ENCODE data around the gene CENPQ. TPM values are rescaled to one million over a fixed set of nuclear protein-coding genes. Genes with fewer than 3 reads are reported as not detected.

Gene CENPQ
- total and polyA plus RNA-seq, 2 donors (not counting 1 experiment from before 2014, with no cell fraction given): 5.3 to 7.3 TPM

GRCh38 chr6:49504666-49505065 is 41.5 kb downstream of the CENPQ start:
- Histone ChIP-seq H3K27ac (ENCODE audit: insufficient read depth, low read length) (no peak overlapping the region), H3K9me3 (ENCODE audit: control insufficient read depth, insufficient read depth, low read depth, low read length) (no peaks in the 10 kb centered on the region), H3K9ac (ENCODE audit: insufficient read depth, low read length) (no peak overlapping the region), H3K4me3 (replicated peaks in 1 of 4; ENCODE audit: control extremely low read depth in 1 of 4, insufficient read depth in 1 of 4, low read depth in 3 of 4, low read length in 4 of 4) (no peak overlapping the region), H3K79me2 (ENCODE audit: control insufficient read depth, insufficient read depth, low read length) (no peaks in the 10 kb centered on the region), H2AFZ (ENCODE audit: low read length) (no peak overlapping the region), H3K27me3 (ENCODE audit: control insufficient read depth, insufficient read depth, low read length) (no peaks in the 10 kb centered on the region), H3K4me1 (ENCODE audit: control insufficient read depth, extremely low read depth, insufficient read depth, low read length) (no peaks in the 10 kb centered on the region), H3K4me2 (ENCODE audit: extremely low read depth, insufficient read depth, low read length) (no peak overlapping the region), H4K20me1 (ENCODE audit: control insufficient read depth, extremely low read depth, insufficient read depth, low read length) (no peaks in the 10 kb centered on the region), H3K36me3 (ENCODE audit: control insufficient read depth, insufficient read depth, low read length) (no peaks in the 10 kb centered on the region)
- no peak for DNase-seq (ENCODE audit: low read depth in 2 of 2)
- TF ChIP-seq CTCF (conservative IDR thresholded peaks at IDR 0.05 in 1 of 2, IDR thresholded peaks at IDR 0.05 in 1 of 2; ENCODE audit: low read depth in 1 of 2, low read length in 2 of 2): no peak
- no peak for TF ChIP-seq EZH2 (IDR thresholded peaks at IDR 0.05; ENCODE audit: low read length, missing control alignments)

- Histone ChIP-seq H4K20me1 (ENCODE audit: control insufficient read depth, extremely low read depth, insufficient read depth, low read length) (no peaks in the 10 kb centered on the region), H3K4me2 (ENCODE audit: extremely low read depth, insufficient read depth, low read length) (no peak overlapping the region)
Measured at GRCh38 chr6:49506569-49507111, 43.5 kb downstream of the CENPQ start.

GRCh38 chr6:49509342-49509741 is 46.2 kb downstream of the CENPQ start:
- Histone ChIP-seq H2AFZ (ENCODE audit: low read length) (no peak overlapping the region), H3K79me2 (ENCODE audit: control insufficient read depth, insufficient read depth, low read length) (no peaks in the 10 kb centered on the region), H3K9ac (ENCODE audit: insufficient read depth, low read length) (no peak overlapping the region), H4K20me1 (ENCODE audit: control insufficient read depth, extremely low read depth, insufficient read depth, low read length) (no peaks in the 10 kb centered on the region), H3K4me1 (ENCODE audit: control insufficient read depth, extremely low read depth, insufficient read depth, low read length) (no peaks in the 10 kb centered on the region), H3K4me3 (replicated peaks in 1 of 4; ENCODE audit: control extremely low read depth in 1 of 4, insufficient read depth in 1 of 4, low read depth in 3 of 4, low read length in 4 of 4) (no peak overlapping the region), H3K27me3 (ENCODE audit: control insufficient read depth, insufficient read depth, low read length) (no peaks in the 10 kb centered on the region), H3K27ac (ENCODE audit: insufficient read depth, low read length) (no peak overlapping the region), H3K36me3 (ENCODE audit: control insufficient read depth, insufficient read depth, low read length) (no peaks in the 10 kb centered on the region), H3K4me2 (ENCODE audit: extremely low read depth, insufficient read depth, low read length) (no peak overlapping the region), H3K9me3 (ENCODE audit: control insufficient read depth, insufficient read depth, low read depth, low read length) (no peaks in the 10 kb centered on the region)
- no peak for DNase-seq (ENCODE audit: low read depth in 2 of 2)
- TF ChIP-seq CTCF (conservative IDR thresholded peaks at IDR 0.05 in 1 of 2, IDR thresholded peaks at IDR 0.05 in 1 of 2; ENCODE audit: low read depth in 1 of 2, low read length in 2 of 2) (no peak), EZH2 (IDR thresholded peaks at IDR 0.05; ENCODE audit: low read length, missing control alignments) (no peak)

More at GRCh38 chr6:49506569-49507111, 43.5 kb downstream of the CENPQ start:
- Histone ChIP-seq H2AFZ (ENCODE audit: low read length) (no peak overlapping the region), H3K79me2 (ENCODE audit: control insufficient read depth, insufficient read depth, low read length) (no peaks in the 10 kb centered on the region), H3K4me3 (replicated peaks in 1 of 4; ENCODE audit: control extremely low read depth in 1 of 4, insufficient read depth in 1 of 4, low read depth in 3 of 4, low read length in 4 of 4) (no peak overlapping the region), H3K27ac (ENCODE audit: insufficient read depth, low read length) (no peak overlapping the region), H3K9ac (ENCODE audit: insufficient read depth, low read length) (no peak overlapping the region), H3K27me3 (ENCODE audit: control insufficient read depth, insufficient read depth, low read length) (no peaks in the 10 kb centered on the region), H3K9me3 (ENCODE audit: control insufficient read depth, insufficient read depth, low read depth, low read length) (no peaks in the 10 kb centered on the region), H3K4me1 (ENCODE audit: control insufficient read depth, extremely low read depth, insufficient read depth, low read length) (no peaks in the 10 kb centered on the region), H3K36me3 (ENCODE audit: control insufficient read depth, insufficient read depth, low read length) (no peaks in the 10 kb centered on the region)
- no peak for DNase-seq (ENCODE audit: low read depth in 2 of 2)
- TF ChIP-seq EZH2 (IDR thresholded peaks at IDR 0.05; ENCODE audit: low read length, missing control alignments) (no peak), CTCF (conservative IDR thresholded peaks at IDR 0.05 in 1 of 2, IDR thresholded peaks at IDR 0.05 in 1 of 2; ENCODE audit: low read depth in 1 of 2, low read length in 2 of 2) (no peak)

Measured in fibroblast of lung (primary cell).